ENCODE results near the gene PLAA. TPM values are rescaled to one million over a fixed set of nuclear protein-coding genes. Genes with fewer than 3 reads are reported as not detected.

PLAA gene
- total RNA-seq: 36.6 and 41.5 TPM in 2 replicates

DNA sequence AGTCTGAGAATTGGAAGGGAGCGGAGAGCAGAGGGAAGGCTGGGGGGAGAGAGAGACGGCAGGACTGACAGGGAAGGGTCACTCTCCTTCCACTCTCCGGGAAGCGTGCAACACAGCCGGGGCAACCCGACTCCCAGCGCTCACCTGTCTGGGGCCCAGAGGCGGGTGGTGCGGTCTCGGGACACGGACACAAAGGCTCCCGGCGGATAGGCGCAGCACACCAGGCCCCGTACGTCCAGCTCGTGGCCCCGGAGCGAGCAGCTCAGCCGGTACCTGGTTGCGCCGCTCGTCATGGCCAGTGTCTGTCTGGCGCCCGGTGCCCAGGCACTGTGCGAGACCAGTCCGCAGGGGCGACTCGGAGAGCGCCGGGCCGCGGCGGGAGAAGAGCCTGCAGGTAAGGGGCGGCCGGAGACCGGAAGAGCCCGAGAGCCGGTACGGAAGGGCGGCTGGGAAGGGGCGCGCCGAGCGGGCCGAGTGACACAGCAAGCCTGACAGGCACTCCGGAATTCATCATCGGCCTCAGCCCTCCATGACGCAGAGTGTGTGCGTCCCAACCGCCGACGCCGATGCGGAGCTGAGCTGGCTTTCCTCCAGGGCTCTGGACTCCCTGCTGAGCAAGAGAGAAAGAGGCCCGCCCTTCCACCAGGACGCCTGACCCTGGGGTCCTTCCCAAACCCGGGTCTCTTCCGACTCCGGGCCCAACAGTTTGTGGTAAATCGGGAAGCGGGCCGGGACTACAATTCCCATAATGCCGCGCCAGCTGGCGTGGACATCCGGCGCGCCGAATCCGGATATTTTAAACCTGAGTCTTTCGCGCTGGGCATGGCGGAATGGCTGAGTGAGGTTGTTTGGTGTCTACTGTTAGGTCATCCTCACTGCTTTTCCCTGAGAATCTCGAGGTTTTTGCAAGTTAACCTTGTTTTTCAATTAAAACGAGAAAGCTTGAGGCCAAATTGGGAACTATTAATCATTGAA is at the start of gene PLAA:
PLAA (minus strand) TSS at position 490 of the 975 bp plus-strand sequence; CDS start at position 293, 197 bp downstream.
- intact Hi-C loops (cut with micrococcal nuclease): loop anchor here (1.0 to 2.0 kb wide), 4 partner anchors 9 to 626 kb away; partner anchors contain the start of genes C9orf72, CAAP1 and IFT74

DNA sequence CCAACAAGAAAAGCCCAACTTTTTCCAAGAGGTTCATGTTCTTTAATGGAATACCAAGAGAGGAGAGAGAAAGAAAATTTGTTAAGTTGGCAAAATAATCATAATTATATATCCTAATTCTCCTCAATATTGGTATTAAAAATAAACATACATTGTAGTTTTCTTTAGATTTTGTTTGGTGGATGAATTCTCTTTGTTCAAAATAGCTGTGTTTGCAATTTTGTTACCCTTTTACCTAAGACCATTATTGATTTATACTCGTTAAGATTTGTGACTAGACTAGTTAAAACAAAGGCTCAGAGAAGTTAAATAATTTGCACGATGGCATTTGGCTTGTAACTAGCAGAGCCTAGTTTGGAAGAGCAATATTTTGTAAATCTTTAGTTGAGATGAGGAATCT is 48.8 kb upstream of the PLAA start:
- intact Hi-C loops (cut with micrococcal nuclease): no loop called here

DNA sequence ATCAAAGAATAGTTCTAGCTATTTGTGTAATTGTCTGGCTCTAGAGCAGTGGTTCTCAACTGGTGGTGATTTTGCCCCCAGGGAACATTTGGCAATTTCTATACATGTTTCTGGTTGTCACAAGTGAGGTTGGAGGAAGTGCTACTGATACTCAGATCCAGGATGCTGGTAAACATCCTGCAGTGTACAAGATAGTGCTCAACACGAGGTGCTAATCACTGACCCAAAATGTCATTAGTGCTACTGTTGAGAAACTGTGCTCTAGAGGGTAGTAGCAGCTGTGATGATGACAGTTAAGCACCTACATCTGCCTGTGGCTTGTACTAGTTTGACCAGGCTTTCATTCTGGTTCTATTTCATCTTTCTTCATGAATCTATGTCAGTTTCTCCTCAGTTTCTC is 36.3 kb upstream of the PLAA start:
- intact Hi-C loops (cut with micrococcal nuclease): no loop called here

DNA sequence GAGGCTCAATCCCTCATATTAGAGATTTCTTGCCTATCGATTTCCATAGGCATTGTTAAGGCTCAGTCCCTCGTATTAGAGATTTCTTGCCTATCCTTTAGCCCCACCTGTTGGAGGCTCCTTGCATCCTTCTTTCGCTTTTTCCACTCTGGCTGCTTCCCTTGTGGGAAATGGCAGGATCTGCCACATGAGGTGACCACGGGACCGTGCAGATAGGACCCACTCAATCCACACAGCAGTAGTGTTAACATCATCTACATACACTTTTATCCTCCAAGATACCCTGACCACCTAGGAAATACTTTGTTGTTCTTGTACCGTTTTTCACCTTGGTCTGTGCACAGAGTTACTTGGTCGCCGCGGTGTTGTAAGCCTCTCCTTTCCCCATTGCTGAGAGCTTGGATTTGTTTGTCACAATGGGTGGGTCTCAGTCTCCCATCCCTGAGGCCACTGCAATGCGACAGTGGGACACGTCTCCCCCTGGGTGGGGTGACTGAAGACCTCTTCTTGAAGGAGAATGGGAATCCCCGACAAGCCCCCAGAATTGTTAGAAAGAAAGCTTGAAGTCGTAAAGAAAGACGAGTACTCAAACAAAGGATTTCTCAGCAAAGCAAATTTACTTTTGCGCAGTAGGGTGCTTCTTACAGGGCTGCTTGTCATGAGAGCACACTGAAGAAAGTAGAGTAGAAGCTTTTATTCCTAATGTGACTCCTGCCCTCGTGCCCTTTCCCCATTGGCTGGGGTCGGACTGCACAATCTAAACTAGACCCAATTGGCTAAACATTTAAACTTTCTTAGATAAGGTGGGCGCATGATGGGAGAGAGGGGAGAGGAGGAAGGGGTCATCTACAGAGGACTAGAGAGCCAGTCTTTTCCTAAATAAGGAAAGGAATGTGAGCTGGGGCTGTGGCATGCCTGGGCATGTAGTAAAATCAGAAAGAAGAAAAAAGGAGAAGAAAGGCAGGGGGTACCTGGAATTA is 29.0 kb upstream of the PLAA start:
- intact Hi-C loops (cut with micrococcal nuclease): loop anchor here (1.0 kb wide), 1 partner anchor 232 kb away; no protein-coding TSS in a partner anchor

DNA sequence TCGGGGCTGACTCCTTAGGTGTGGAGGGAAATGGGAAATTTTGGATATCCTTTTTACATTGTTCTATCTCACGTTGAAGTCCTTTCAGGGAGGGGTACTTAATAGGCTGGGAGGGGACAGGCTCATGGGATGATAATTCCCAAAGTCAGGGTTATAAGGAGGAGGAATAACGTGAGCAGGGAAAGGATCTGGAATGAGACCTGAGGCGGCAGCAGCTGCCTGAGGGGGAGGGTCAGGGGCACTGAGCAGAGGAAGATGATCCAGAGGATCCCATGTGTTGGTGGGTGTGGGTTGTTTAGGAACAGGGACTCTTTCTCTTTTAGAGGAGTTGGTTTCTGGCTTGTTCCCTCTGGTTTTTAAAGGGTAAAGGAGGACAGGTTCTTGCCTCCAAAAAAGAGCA is 27.9 kb upstream of the PLAA start:
- intact Hi-C loops (cut with micrococcal nuclease): loop anchor here (1.0 kb wide), 1 partner anchor 231 kb away; no protein-coding TSS in a partner anchor

DNA sequence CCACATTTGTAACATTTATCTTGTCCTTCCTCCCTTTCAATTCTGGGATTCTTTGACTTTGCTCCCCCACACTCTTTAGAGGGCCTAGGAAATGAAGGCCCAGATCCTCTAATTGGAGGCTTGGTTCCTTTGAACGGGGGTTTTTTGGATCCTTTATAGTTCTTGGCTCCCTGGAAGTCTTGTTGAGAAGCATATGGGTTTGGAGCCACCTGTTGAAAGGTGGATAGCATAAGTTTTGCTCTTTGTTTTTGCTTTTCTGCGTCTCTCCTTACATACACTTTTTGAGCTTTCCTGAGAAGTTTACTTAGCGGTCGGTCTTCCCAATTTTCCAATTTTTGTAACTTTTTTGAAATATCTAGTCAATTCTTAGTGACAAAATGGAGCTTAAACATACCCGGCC is 26.9 kb upstream of the PLAA start:
- intact Hi-C loops (cut with micrococcal nuclease): no loop called here

DNA sequence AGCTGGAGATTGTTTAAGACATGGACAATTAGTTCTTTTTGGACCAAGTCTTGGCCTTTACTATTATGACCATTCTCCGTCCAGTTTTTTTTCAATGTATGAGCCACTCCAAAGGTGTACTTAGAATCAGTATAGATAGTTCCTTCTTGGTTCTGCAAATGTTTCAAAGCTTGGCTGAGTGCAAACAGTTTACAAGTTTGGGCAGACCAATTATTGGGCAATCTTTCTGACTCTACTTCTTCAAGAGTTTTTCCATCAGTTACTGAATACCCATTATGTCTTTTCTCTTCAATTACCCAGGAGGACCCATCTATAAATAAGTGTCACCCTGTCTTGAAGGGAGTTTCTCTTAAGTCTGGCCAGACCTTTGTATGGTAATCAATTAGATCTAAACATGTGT is 24.7 kb upstream of the PLAA start:
- intact Hi-C loops (cut with micrococcal nuclease): no loop called here

DNA sequence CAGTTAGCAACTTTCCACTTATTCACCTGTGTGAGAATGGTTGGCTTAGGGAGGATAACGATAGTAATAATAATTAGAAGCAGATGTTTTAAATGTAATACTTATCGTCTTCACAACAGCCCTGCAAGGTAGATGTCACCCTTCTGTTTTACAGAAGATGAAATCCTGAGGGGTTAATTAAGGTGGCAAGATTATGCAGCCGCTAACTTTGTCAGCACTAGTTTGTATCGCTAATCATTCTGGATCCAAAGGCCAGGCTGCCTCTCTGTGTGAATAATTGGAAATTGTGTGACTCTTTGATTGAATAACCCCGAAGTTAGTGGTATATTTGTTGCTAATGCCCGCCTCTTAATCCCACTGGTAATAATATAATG is 9.8 kb upstream of the PLAA start:
- intact Hi-C loops (cut with micrococcal nuclease): loop anchor here (1.0 to 2.0 kb wide), 4 partner anchors 10 to 616 kb away; partner anchors contain the start of genes C9orf72, CAAP1 and PLAA

DNA sequence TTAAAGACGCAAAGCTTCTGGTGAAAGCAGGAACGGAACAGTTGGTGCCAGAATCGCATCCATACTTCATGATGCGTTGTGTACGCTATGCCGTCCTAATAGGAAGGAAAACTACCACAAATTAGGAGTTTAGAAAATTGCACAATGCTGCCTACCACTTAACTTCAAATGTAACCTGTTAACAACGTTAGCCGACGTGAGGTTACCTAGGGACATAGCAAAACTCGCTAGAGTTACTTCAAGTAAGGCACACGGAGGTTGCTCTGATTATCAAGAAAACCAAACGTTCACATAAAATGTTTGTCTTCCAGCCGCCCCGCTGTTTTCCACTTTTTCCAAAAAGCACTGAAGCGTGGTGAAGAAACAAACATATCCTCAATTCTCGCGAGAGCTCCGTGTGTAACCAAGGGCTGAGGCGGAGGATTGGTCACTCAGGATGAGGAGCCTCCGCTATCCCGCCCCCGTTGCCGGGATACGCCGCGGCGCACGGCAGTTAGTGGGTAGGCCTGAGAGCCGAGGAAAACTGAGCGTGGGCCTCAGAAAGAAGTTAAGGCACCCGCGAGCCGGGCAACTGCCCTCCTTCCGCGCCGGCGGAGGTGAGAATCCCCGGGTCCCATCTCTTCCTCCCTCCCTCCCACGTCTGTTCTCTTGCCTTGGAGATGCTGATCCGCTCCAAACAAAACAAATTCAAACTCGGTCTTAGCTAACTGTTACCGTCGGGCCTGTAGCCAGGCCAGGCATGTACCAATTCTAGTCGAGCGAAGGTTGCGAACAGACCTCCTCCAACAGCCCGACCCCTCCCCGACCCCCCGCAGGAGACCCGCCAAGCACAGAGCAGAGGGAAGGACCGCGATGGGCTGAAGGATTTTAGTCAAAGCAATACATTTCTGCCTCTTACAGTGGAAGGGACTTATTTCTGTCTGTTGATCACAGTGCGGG is 9.1 kb upstream of the PLAA start, which contains the start of gene IFT74:
IFT74 (plus strand) TSS at position 492 of the 939 bp plus-strand sequence. CDS start 5,556 bp downstream, outside the sequence.
- intact Hi-C loops (cut with micrococcal nuclease): loop anchor here (1.0 to 2.0 kb wide), 4 partner anchors 9 to 617 kb away; partner anchors contain the start of genes C9orf72, CAAP1 and PLAA

DNA sequence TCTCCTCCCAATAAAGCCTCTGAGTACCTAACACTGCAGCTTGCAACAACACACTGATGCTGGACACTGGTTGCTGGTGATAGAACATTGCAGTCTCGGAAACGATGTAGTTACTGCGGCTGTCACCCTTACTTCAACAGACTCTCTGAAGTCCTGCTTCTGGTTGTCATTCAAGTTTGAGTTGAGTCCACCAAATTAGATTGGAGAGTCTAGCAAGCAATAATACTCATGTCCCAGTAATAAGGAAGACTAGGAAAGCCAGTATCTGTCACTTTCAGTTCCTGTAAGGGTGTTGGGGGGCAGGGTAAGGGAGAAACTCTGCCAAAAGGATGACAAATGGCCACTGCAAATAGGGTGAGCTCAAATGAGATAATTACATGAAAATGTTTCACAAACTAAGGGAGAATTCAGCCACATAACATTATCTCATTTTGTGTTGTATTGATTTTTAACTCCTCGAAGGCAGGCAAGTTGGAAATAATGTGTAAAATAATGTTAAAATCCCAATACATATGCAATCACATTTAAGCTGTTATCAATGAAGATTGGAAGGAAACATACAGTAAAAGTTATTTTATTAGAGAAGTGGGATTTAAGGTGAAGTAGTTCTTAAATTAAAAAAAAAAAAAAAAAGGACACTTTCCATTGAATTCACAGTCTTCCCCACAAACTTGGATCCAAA is 8.3 kb upstream of the PLAA start:
- intact Hi-C loops (cut with micrococcal nuclease): no loop called here

DNA sequence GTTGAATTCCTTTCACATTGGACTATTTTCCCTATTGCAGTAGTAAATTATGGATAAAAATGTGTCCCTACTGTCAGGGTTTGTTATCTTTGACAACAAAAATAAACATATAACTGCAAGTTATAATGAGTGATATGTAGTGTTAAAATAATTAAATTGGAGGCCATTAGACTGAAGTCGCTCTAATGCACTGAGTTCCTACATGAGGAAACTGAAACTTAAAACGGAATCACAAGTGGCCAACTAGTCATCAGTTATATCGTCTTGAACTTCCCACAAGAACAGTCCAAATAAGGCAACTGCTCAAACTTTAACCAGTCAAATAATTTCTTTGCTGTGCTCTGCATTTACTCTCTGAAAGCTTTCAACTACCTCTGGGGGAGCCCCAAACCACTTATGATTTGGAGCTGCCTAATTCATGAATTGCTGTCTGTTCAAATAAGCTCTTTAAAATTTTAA is 7.0 kb upstream of the PLAA start:
- intact Hi-C loops (cut with micrococcal nuclease): loop anchor here (5.0 kb wide), 1 partner anchor 323 kb away; no protein-coding TSS in a partner anchor

DNA sequence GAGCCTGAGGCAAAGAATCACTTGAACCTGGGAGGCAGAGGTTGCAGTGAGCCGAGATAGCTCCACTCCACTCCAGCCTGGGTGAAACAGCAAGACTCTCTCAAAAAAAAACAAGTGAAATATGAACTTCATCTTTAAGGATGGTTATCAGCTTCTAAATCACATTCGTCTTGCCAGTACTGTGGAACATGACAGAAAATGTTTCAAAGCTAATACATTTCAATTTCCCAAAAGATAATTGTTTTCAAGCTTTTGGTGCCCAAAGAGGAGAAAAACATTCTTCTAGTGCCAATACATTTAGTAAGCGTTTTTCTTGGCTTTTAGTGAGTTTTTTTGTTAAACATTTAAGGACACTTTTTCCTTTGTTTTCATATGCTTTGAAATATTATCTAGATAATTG is 4.8 kb upstream of the PLAA start:
- intact Hi-C loops (cut with micrococcal nuclease): loop anchor here (5.0 kb wide), 1 partner anchor 326 kb away; no protein-coding TSS in a partner anchor

DNA sequence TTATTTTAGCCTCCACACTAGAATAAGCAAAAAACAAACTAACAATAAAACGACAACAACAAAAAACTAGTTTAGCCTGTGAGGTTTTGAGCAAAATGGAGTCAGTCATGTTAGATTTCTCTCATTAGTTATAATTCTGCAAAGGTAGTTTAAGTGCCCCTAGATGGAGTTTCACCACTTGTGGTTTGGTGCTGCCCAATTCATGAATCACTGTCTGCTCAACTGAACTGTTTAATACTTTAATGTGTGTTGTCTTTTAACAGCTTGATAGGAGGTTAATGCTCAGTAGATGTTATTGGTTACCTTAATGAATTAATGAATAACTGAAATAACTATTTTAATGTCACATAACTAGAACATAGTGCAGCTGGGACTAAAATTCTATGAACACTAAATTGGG is 3.5 kb upstream of the PLAA start:
- intact Hi-C loops (cut with micrococcal nuclease): loop anchor here (5.0 kb wide), 1 partner anchor 327 kb away; no protein-coding TSS in a partner anchor

DNA sequence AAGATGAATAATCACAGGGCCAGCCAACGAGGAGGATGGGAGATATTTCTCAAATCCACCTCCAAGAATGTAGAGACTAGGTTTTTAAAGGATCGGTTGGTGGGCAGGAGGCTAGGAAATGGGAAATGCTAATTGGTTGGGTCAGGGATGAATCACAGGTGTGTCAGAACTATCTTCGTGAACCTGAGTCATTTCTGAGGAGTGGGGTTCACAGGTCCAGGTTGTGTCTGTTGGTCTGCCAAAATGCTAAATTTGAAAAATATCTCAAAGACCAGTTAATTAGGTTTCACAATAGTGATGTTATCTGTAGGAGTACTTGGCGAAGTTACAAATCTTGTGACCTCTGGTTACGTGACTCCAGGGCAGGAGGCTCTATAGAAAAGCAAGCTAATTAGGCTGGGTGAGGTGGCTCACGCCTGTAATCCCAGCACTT is 2.6 kb upstream of the PLAA start:
- intact Hi-C loops (cut with micrococcal nuclease): loop anchor here (5.0 kb wide), 1 partner anchor 328 kb away; no protein-coding TSS in a partner anchor

DNA sequence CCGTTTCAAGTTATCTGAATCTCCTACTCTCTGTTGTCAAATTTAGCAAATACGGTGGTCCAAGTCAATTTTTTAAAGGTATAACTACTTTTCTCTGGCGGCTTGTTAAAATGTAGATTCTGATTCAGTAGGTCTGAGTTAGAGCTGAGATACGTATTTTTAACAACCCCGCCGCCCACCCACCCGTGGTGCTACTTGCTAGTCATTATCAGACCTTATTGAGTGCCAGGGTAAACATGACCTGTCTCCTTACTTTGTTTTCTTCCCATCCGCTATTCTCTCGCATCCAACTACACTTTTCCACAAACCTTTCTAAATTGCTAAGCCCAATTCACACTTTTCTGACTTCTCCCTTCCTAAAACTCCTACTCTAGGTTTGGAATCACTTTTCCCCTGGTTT is 694 bp upstream of the PLAA start:
- intact Hi-C loops (cut with micrococcal nuclease): loop anchor here (1.0 to 2.0 kb wide), 4 partner anchors 9 to 625 kb away; partner anchors contain the start of genes C9orf72, CAAP1 and IFT74

DNA sequence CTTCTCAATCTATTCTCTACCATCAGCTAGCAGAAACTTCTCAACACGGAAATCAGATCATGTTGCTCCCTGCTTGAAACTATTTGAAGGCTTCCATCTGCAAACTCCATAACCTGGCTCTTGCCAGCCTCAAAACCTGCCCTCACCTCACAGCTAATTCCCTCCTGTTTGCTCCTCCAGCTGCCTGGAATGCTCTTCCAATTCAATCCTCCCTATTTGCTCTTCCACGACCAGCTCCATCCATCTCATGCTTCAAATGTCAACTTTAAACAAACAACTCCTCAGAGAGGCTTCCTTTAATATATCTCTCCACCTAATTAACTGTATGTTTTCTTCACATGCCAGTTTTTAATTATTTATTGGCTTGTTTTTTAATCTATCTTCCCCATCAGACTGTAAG is 1.5 kb downstream of the PLAA start:
- intact Hi-C loops (cut with micrococcal nuclease): no loop called here

DNA sequence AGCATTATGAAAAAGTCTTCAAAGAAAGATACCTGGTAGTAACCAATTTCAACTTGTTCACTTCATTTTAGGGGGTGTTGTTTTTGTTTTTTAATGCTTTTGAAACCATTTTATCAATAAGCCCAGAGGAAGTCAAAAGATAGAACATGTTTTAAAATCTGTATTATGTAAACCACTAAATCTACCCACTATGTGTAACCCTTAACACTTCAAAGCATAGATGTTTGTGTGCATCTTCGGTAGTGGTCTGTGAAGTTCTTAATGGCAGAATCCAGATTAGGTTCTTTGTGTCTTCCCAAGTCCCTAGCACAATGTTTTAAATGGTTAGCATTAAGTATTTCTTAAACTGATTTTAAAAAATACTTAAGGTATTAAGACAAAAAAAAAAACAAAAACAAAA is 6.3 kb downstream of the PLAA start:
- intact Hi-C loops (cut with micrococcal nuclease): loop anchor here (2.0 kb wide), 2 partner anchors 14 to 16 kb away; partner anchors contain the start of gene IFT74

DNA sequence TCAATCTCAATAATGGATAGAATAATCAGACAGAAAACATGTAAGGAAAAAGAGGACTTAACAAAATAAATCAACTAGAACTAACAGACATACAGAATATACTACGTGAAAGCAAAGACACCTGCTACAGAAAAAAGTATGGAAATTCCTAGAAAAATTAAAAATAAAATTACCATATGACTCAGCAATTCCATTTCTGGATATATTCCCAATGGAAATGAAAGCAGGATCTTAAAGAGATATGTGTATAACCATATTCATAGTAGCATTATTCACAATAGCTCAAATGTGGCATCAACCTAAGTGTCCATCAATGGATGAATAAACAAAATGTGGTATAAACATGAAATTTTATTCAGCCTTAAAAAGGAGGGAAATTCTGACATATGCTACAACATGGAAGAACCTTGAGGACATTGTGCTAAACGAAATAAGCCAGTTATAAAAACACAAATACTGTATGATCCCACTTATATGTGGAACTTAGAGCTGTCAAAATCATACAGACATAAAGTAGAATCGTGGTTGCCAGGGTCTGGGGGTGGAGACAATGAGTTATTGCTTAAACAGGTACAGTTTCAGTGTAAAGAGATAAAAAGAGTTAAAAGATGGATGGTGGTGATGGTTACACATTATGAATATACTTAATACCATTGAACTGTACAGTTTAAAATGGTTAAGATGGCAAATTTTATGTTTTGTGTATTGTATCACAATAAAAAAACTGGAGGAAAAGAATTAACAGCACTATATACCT is 6.9 kb downstream of the PLAA start:
- intact Hi-C loops (cut with micrococcal nuclease): loop anchor here (2.0 kb wide), 2 partner anchors 13 to 17 kb away; partner anchors contain the start of gene IFT74
